Activated naive CD8-positive, alpha-beta T cell (primary cell): ENCODE results near the gene INPP5A.
A peak's percentile ranks its signal among the peaks of the same experiment; 100 is the strongest.

Source experiments
- H3K27ac Mint-ChIP-seq: one replicate; pipeline ENCODE4 v1.8.0; 2021; ENCODE audit warnings: mixed read lengths
- H3K27me3 Mint-ChIP-seq: one replicate; pipeline ENCODE4 v1.8.0; 2021; ENCODE audit warnings: mixed read lengths
- H3K36me3 Mint-ChIP-seq: one replicate; pipeline ENCODE4 v1.8.0; 2021; ENCODE audit warnings: mixed read lengths
- H3K4me1 Mint-ChIP-seq: one replicate; pipeline ENCODE4 v1.8.0; 2021; ENCODE audit warnings: low read depth, mixed read lengths
- H3K4me3 Mint-ChIP-seq: one replicate; pipeline ENCODE4 v1.8.0; 2021; ENCODE audit warnings: mild to moderate bottlenecking, mixed read lengths
- H3K9me3 Mint-ChIP-seq: one replicate; pipeline ENCODE4 v1.8.0; 2021; ENCODE audit warnings: low read depth, mixed read lengths

INPP5A gene

GRCh38 chr10:132681858-132682755 lies 144.5 kb downstream of the INPP5A start:
- no peaks in the 10 kb centered on the region for H3K27me3 Mint-ChIP-seq
- H3K36me3 Mint-ChIP-seq = no peaks in the 10 kb centered on the region
- H3K27ac Mint-ChIP-seq = no peak overlapping the region
- no peaks in the 10 kb centered on the region for H3K9me3 Mint-ChIP-seq
- H3K4me1 Mint-ChIP-seq = peaks cover 38% of the 10 kb centered on the region
- H3K4me3 Mint-ChIP-seq = no peak overlapping the region

- Mint-ChIP-seq H3K9me3 (no peaks in the 10 kb centered on the region), H3K4me1 (peaks cover 42% of the 10 kb centered on the region), H3K27ac (peak overlapping the region; percentile 79), H3K36me3 (peaks cover 3% of the 10 kb centered on the region), H3K27me3 (no peaks in the 10 kb centered on the region), H3K4me3 (peak overlapping the region; percentile 18)
These were observed 146.7 kb downstream of the INPP5A start for GRCh38 chr10:132684164-132684891.

GRCh38 chr10:132685101-132685891 lies 147.7 kb downstream of the INPP5A start:
- Mint-ChIP-seq H3K9me3 (no peaks in the 10 kb centered on the region), H3K4me3 (no peak overlapping the region), H3K27ac (peak overlapping the region; percentile 79), H3K27me3 (no peaks in the 10 kb centered on the region), H3K36me3 (peaks cover 3% of the 10 kb centered on the region), H3K4me1 (peaks cover 38% of the 10 kb centered on the region)

- H3K4me3 Mint-ChIP-seq = no peak overlapping the region
- peaks cover 6% of the 10 kb centered on the region for H3K36me3 Mint-ChIP-seq
- H3K9me3 Mint-ChIP-seq = no peaks in the 10 kb centered on the region
- H3K27me3 Mint-ChIP-seq = no peaks in the 10 kb centered on the region
- H3K27ac Mint-ChIP-seq = no peak overlapping the region
- H3K4me1 Mint-ChIP-seq = peaks cover 37% of the 10 kb centered on the region
These were observed 148.5 kb downstream of the INPP5A start for GRCh38 chr10:132685921-132686680.

- Mint-ChIP-seq H3K9me3 (no peaks in the 10 kb centered on the region), H3K27ac (no peak overlapping the region), H3K36me3 (peaks cover 9% of the 10 kb centered on the region), H3K4me3 (no peak overlapping the region), H3K4me1 (peaks cover 30% of the 10 kb centered on the region), H3K27me3 (no peaks in the 10 kb centered on the region)
These were observed 149.8 kb downstream of the INPP5A start for GRCh38 chr10:132687181-132687892.

- H3K36me3 Mint-ChIP-seq = peaks cover 9% of the 10 kb centered on the region
- no peaks in the 10 kb centered on the region for H3K9me3 Mint-ChIP-seq
- H3K27me3 Mint-ChIP-seq = no peaks in the 10 kb centered on the region
- peaks cover 30% of the 10 kb centered on the region for H3K4me1 Mint-ChIP-seq
- no peak overlapping the region for H3K27ac Mint-ChIP-seq
- no peak overlapping the region for H3K4me3 Mint-ChIP-seq
These were observed 150.4 kb downstream of the INPP5A start for GRCh38 chr10:132687893-132688579.

GRCh38 chr10:132688580-132689420 lies 151.2 kb downstream of the INPP5A start:
- H3K36me3 Mint-ChIP-seq = peaks cover 12% of the 10 kb centered on the region
- peaks cover 2% of the 10 kb centered on the region for H3K9me3 Mint-ChIP-seq
- H3K27me3 Mint-ChIP-seq = no peaks in the 10 kb centered on the region
- peak overlapping the region; percentile 28 for H3K27ac Mint-ChIP-seq
- peaks cover 24% of the 10 kb centered on the region for H3K4me1 Mint-ChIP-seq
- H3K4me3 Mint-ChIP-seq = no peak overlapping the region

GRCh38 chr10:132689721-132690360 lies 152.3 kb downstream of the INPP5A start:
- Mint-ChIP-seq H3K4me3 (no peak overlapping the region), H3K27ac (no peak overlapping the region), H3K36me3 (peaks cover 15% of the 10 kb centered on the region), H3K9me3 (peaks cover 7% of the 10 kb centered on the region), H3K27me3 (no peaks in the 10 kb centered on the region), H3K4me1 (peaks cover 15% of the 10 kb centered on the region)

- H3K9me3 Mint-ChIP-seq = peaks cover 7% of the 10 kb centered on the region
- no peaks in the 10 kb centered on the region for H3K27me3 Mint-ChIP-seq
- H3K27ac Mint-ChIP-seq = no peak overlapping the region
- no peak overlapping the region for H3K4me3 Mint-ChIP-seq
- peaks cover 18% of the 10 kb centered on the region for H3K36me3 Mint-ChIP-seq
- H3K4me1 Mint-ChIP-seq = peaks cover 9% of the 10 kb centered on the region
These were observed 152.8 kb downstream of the INPP5A start for GRCh38 chr10:132690401-132690800.

- H3K4me1 Mint-ChIP-seq = peaks cover 5% of the 10 kb centered on the region
- no peaks in the 10 kb centered on the region for H3K27me3 Mint-ChIP-seq
- H3K27ac Mint-ChIP-seq = no peak overlapping the region
- H3K4me3 Mint-ChIP-seq = no peak overlapping the region
- H3K9me3 Mint-ChIP-seq = peaks cover 7% of the 10 kb centered on the region
- peaks cover 18% of the 10 kb centered on the region for H3K36me3 Mint-ChIP-seq
These were observed 153.4 kb downstream of the INPP5A start for GRCh38 chr10:132690821-132691610.

- H3K36me3 Mint-ChIP-seq = peaks cover 18% of the 10 kb centered on the region
- no peak overlapping the region for H3K4me3 Mint-ChIP-seq
- no peaks in the 10 kb centered on the region for H3K27me3 Mint-ChIP-seq
- no peak overlapping the region for H3K27ac Mint-ChIP-seq
- peaks cover 5% of the 10 kb centered on the region for H3K4me1 Mint-ChIP-seq
- peaks cover 7% of the 10 kb centered on the region for H3K9me3 Mint-ChIP-seq
These were observed 154.1 kb downstream of the INPP5A start for GRCh38 chr10:132691711-132692153.

- Mint-ChIP-seq H3K9me3 (peaks cover 7% of the 10 kb centered on the region), H3K4me3 (no peak overlapping the region), H3K27ac (no peak overlapping the region), H3K4me1 (peaks cover 5% of the 10 kb centered on the region), H3K27me3 (no peaks in the 10 kb centered on the region), H3K36me3 (peaks cover 18% of the 10 kb centered on the region)
These were observed 154.7 kb downstream of the INPP5A start for GRCh38 chr10:132692311-132692710.
